Tibial nerve (tissue), 3 donors: ENCODE results near the gene SF3A1.

Experiments used
- POLR2A ChIP-seq, 2 donors: fragments of 450-650 bp; IDR thresholded peaks; one replicate each; pipeline ENCODE4 v1.6.1; 2017; ENCODE audit warnings: antibody characterized with exemption in 2 of 2, mild to moderate bottlenecking in 2 of 2, moderate library complexity in 2 of 2
- TF ChIP-seq, protein P1 (sequence below), 5 experiments: fragments of 200-600 bp in 3 of 5; fragments of 450-650 bp in 2 of 5; sonication (generic) in 3 of 5; IDR thresholded peaks; one replicate each; pipeline ENCODE4 v1.5.1; 2016 to 2019; ENCODE audit warnings: antibody characterized with exemption in 5 of 5, mild to moderate bottlenecking in 3 of 5, moderate library complexity in 2 of 5

DNA sequence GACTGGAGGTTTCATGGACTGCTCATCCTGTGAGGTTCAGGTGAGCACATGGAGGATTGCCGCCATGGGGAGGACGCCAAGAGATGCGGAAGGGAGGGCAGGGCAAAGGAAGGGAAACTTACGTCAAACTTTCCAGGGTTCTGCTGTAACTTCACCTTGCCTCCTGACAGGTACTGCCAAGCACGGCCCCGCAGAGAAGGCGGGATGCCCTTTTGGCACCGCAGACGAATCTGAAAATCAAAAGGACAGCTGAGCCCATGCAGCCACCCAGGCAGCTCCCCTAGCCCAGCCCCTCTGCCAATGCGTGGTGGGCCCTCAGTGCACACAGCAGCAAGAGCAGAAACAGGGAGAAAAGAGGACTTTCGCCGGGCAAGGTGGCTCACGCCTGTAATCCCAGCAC lies 57.4 kb downstream of the SF3A1 start:
- TF ChIP-seq, protein P1, sequence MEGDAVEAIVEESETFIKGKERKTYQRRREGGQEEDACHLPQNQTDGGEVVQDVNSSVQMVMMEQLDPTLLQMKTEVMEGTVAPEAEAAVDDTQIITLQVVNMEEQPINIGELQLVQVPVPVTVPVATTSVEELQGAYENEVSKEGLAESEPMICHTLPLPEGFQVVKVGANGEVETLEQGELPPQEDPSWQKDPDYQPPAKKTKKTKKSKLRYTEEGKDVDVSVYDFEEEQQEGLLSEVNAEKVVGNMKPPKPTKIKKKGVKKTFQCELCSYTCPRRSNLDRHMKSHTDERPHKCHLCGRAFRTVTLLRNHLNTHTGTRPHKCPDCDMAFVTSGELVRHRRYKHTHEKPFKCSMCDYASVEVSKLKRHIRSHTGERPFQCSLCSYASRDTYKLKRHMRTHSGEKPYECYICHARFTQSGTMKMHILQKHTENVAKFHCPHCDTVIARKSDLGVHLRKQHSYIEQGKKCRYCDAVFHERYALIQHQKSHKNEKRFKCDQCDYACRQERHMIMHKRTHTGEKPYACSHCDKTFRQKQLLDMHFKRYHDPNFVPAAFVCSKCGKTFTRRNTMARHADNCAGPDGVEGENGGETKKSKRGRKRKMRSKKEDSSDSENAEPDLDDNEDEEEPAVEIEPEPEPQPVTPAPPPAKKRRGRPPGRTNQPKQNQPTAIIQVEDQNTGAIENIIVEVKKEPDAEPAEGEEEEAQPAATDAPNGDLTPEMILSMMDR (IDR thresholded peaks at IDR 0.05) = no peak
- no peak for TF ChIP-seq POLR2A (IDR thresholded peaks at IDR 0.05)
